Activated T-cell treated with anti-CD3 and anti-CD28 coated beads, Interleukin-2, amount 50 U/mL, for 4 hours (primary cell): ENCODE measurements around the gene ZNF718. TPM values are rescaled to one million over a fixed set of nuclear protein-coding genes. Genes with fewer than 3 reads are reported as not detected.
A peak's percentile ranks its signal among the peaks of the same experiment; 100 is the strongest.
"Not testable (repeated sequence)": the region's sequence is repeated elsewhere in the genome, so short reads cannot be mapped to it uniquely, and the experiment has no call there.

Experiments
- ATAC-seq, 2 donors: fragments of 200-7000 bp; cut with Tn5 transposase; one replicate each; pipeline ENCODE4 v1.10.0; 2021
- DNase-seq: peaks from one replicate; pipeline ENCODE4 v3.0.0-alpha.2; 2020
- H3K27me3 Mint-ChIP-seq: one replicate; pipeline ENCODE4 v1.8.0; 2021; ENCODE audit warnings: low read depth, mixed read lengths
- H3K36me3 Mint-ChIP-seq: one replicate; pipeline ENCODE4 v1.8.0; 2022; ENCODE audit warnings: mixed read lengths; ENCODE audit not compliant: insufficient read depth
- H3K4me1 Mint-ChIP-seq: one replicate; pipeline ENCODE4 v1.8.0; 2021; ENCODE audit warnings: low read depth, mixed read lengths
- H3K4me3 Mint-ChIP-seq: one replicate; pipeline ENCODE4 v1.8.0; 2021; ENCODE audit warnings: mild to moderate bottlenecking, moderate library complexity, mixed read lengths
- H3K9me3 Mint-ChIP-seq: one replicate; pipeline ENCODE4 v1.8.0; 2021; ENCODE audit warnings: mixed read lengths
- total RNA-seq, 3 donors: library from RNA; stranded (reverse); gene quantifications; one replicate each; pipeline ENCODE4 v1.2.1, GENCODE V29; 2021

The ZNF718 gene
- 1 to 10 TPM; 4.5 to 6.4 (median 5.7) TPM for total RNA-seq

- DNase-seq (peak; percentile 83), ATAC-seq (peak; percentile 98)
- H3K4me3 Mint-ChIP-seq: peak within 1 kb of the TSS; percentile 91
- peaks cover 32% of the 10 kb centered on the region for H3K4me1 Mint-ChIP-seq
- peaks cover 16% of the 10 kb centered on the region for H3K9me3 Mint-ChIP-seq
- peaks cover 21% of the 10 kb centered on the region for H3K36me3 Mint-ChIP-seq
- no peaks in the 10 kb centered on the region for H3K27me3 Mint-ChIP-seq
Observed at GRCh38 chr4:124275-125081, at the start of gene ZNF718. Gene ZNF718 (plus strand): TSS chr4:124501. CDS start chr4:124671, 170 bp downstream.

- H3K9me3 Mint-ChIP-seq: peaks cover 64% of the 10 kb centered on the region
- peaks cover 31% of the 10 kb centered on the region for H3K36me3 Mint-ChIP-seq
Observed at GRCh38 chr4:85951-86350, 38.4 kb upstream of the ZNF718 start.

GRCh38 chr4:86559-87324 lies 37.6 kb upstream of the ZNF718 start:
- not testable (repeated sequence) for H3K27me3 Mint-ChIP-seq, DNase-seq, H3K4me3 Mint-ChIP-seq, H3K4me1 Mint-ChIP-seq, ATAC-seq
- H3K36me3 Mint-ChIP-seq: peaks cover 31% of the 10 kb centered on the region
- peaks cover 64% of the 10 kb centered on the region for H3K9me3 Mint-ChIP-seq

More at GRCh38 chr4:85951-86350, 38.4 kb upstream of the ZNF718 start:
- DNase-seq (no peak), ATAC-seq (no peak)
- Mint-ChIP-seq H3K27me3 (no peaks in the 10 kb centered on the region), H3K4me3 (no peak overlapping the region), H3K4me1 (no peaks in the 10 kb centered on the region)

GRCh38 chr4:98386-98785 lies 25.9 kb upstream of the ZNF718 start:
- no peak for ATAC-seq
- Mint-ChIP-seq H3K4me1 (no peaks in the 10 kb centered on the region), H3K36me3 (peaks cover 7% of the 10 kb centered on the region), H3K27me3 (peaks cover 2% of the 10 kb centered on the region), H3K9me3 (peaks cover 41% of the 10 kb centered on the region), H3K4me3 (no peak overlapping the region)
- DNase-seq: no peak

- Mint-ChIP-seq H3K4me1 (no peaks in the 10 kb centered on the region), H3K9me3 (peaks cover 35% of the 10 kb centered on the region), H3K27me3 (peaks cover 3% of the 10 kb centered on the region), H3K36me3 (peaks cover 10% of the 10 kb centered on the region), H3K4me3 (no peak overlapping the region)
- no peak for DNase-seq
- ATAC-seq: no peak
Observed at GRCh38 chr4:99863-100262, 24.4 kb upstream of the ZNF718 start.

GRCh38 chr4:107083-107443 lies 17.2 kb upstream of the ZNF718 start:
- Mint-ChIP-seq H3K4me3 (no peak overlapping the region), H3K9me3 (peaks cover 53% of the 10 kb centered on the region), H3K4me1 (peaks cover 2% of the 10 kb centered on the region), H3K27me3 (peaks cover 47% of the 10 kb centered on the region), H3K36me3 (peaks cover 16% of the 10 kb centered on the region)
- no peak for ATAC-seq
- DNase-seq: no peak

GRCh38 chr4:107444-108429 lies 16.6 kb upstream of the ZNF718 start:
- Mint-ChIP-seq H3K4me3 (no peak overlapping the region), H3K36me3 (peaks cover 15% of the 10 kb centered on the region), H3K9me3 (peaks cover 48% of the 10 kb centered on the region), H3K27me3 (peaks cover 46% of the 10 kb centered on the region), H3K4me1 (peaks cover 2% of the 10 kb centered on the region)
- DNase-seq: no peak
- peak in 1 of 2 donors; percentile 27 for ATAC-seq

GRCh38 chr4:112771-113170 lies 11.5 kb upstream of the ZNF718 start:
- ATAC-seq: no peak
- peaks cover 42% of the 10 kb centered on the region for H3K9me3 Mint-ChIP-seq
- peaks cover 32% of the 10 kb centered on the region for H3K27me3 Mint-ChIP-seq
- no peak for DNase-seq
- no peak overlapping the region for H3K4me3 Mint-ChIP-seq
- H3K36me3 Mint-ChIP-seq: peaks cover 11% of the 10 kb centered on the region
- peaks cover 6% of the 10 kb centered on the region for H3K4me1 Mint-ChIP-seq

GRCh38 chr4:113732-114131 lies 10.6 kb upstream of the ZNF718 start:
- Mint-ChIP-seq H3K9me3 (peaks cover 39% of the 10 kb centered on the region), H3K4me3 (no peak overlapping the region), H3K4me1 (peaks cover 3% of the 10 kb centered on the region), H3K36me3 (peaks cover 8% of the 10 kb centered on the region), H3K27me3 (peaks cover 23% of the 10 kb centered on the region)
- ATAC-seq (no peak), DNase-seq (no peak)

- DNase-seq (no peak), ATAC-seq (no peak)
- peaks cover 3% of the 10 kb centered on the region for H3K4me1 Mint-ChIP-seq
- H3K36me3 Mint-ChIP-seq: peaks cover 8% of the 10 kb centered on the region
- H3K9me3 Mint-ChIP-seq: peaks cover 38% of the 10 kb centered on the region
- peaks cover 18% of the 10 kb centered on the region for H3K27me3 Mint-ChIP-seq
- no peak overlapping the region for H3K4me3 Mint-ChIP-seq
Observed at GRCh38 chr4:114149-114548, 10.2 kb upstream of the ZNF718 start.

- Mint-ChIP-seq H3K4me1 (peaks cover 15% of the 10 kb centered on the region), H3K9me3 (peaks cover 27% of the 10 kb centered on the region), H3K36me3 (peaks cover 4% of the 10 kb centered on the region), H3K27me3 (peaks cover 5% of the 10 kb centered on the region), H3K4me3 (no peak overlapping the region)
- ATAC-seq: peak; percentile 37 to 38
- DNase-seq: no peak
Observed at GRCh38 chr4:116499-116898, 7.8 kb upstream of the ZNF718 start.

- Mint-ChIP-seq H3K9me3 (peaks cover 25% of the 10 kb centered on the region), H3K4me3 (no peak overlapping the region), H3K4me1 (peaks cover 29% of the 10 kb centered on the region), H3K27me3 (peaks cover 5% of the 10 kb centered on the region), H3K36me3 (peaks cover 9% of the 10 kb centered on the region)
- ATAC-seq (no peak), DNase-seq (no peak)
Observed at GRCh38 chr4:120616-121015, 3.7 kb upstream of the ZNF718 start.

- Mint-ChIP-seq H3K4me3 (peak overlapping the region; percentile 46), H3K4me1 (peaks cover 34% of the 10 kb centered on the region)
Observed at GRCh38 chr4:121408-122084, 2.8 kb upstream of the ZNF718 start.

More at GRCh38 chr4:121408-122084, 2.8 kb upstream of the ZNF718 start:
- Mint-ChIP-seq H3K9me3 (peaks cover 22% of the 10 kb centered on the region), H3K27me3 (peaks cover 5% of the 10 kb centered on the region), H3K36me3 (peaks cover 12% of the 10 kb centered on the region)
- ATAC-seq (no peak), DNase-seq (no peak)
